ENCODE results near the gene SCN2A. TPM values are rescaled to one million over a fixed set of nuclear protein-coding genes. Genes with fewer than 3 reads are reported as not detected.

The SCN2A gene
- total RNA-seq, 1 donor from 2014 or later, result 0.16 TPM

DNA sequence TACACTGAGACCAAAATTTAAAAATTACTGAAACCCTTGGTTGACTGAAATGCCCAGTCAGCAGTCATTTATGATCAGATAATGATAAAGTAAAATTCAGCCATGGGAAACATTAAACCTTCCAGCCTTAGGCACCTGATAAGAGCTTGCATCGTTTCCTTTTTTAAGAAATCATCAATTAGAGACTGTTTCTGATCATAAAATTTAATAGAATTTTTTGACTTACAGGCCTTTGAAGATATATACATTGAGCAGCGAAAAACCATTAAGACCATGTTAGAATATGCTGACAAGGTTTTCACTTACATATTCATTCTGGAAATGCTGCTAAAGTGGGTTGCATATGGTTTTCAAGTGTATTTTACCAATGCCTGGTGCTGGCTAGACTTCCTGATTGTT, 130.7 kb downstream of the SCN2A start:
- POLR2A ChIA-PET, result no interaction called here

GRCh38 chr2:165371356-165371755, 132.1 kb downstream of the SCN2A start:
- ATAC-seq (ENCODE audit: low read depth) (no peak), DNase-seq (no peak)
- H3K4me3 Mint-ChIP-seq, result no peak overlapping the region
- no peaks in the 10 kb centered on the region for H3K27me3 Mint-ChIP-seq
- H3K27ac Mint-ChIP-seq, result no peak overlapping the region
- no peaks in the 10 kb centered on the region for H3K36me3 Mint-ChIP-seq (ENCODE audit: low read depth)
- no peaks in the 10 kb centered on the region for H3K9me3 Mint-ChIP-seq
- no peaks in the 10 kb centered on the region for H3K4me1 Mint-ChIP-seq
- ChIA-PET POLR2A (no interaction called here), CTCF (no interaction called here)
- TF ChIP-seq, protein P1, sequence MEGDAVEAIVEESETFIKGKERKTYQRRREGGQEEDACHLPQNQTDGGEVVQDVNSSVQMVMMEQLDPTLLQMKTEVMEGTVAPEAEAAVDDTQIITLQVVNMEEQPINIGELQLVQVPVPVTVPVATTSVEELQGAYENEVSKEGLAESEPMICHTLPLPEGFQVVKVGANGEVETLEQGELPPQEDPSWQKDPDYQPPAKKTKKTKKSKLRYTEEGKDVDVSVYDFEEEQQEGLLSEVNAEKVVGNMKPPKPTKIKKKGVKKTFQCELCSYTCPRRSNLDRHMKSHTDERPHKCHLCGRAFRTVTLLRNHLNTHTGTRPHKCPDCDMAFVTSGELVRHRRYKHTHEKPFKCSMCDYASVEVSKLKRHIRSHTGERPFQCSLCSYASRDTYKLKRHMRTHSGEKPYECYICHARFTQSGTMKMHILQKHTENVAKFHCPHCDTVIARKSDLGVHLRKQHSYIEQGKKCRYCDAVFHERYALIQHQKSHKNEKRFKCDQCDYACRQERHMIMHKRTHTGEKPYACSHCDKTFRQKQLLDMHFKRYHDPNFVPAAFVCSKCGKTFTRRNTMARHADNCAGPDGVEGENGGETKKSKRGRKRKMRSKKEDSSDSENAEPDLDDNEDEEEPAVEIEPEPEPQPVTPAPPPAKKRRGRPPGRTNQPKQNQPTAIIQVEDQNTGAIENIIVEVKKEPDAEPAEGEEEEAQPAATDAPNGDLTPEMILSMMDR (IDR thresholded peaks at IDR 0.05), result no peak
- intact Hi-C loops (cut with micrococcal nuclease), result no loop called here

More for the DNA sequence above, 130.7 kb downstream of the SCN2A start:
- intact Hi-C loops (cut with micrococcal nuclease), result no loop called here
- no peaks in the 10 kb centered on the region for H3K4me1 Mint-ChIP-seq
- H3K27me3 Mint-ChIP-seq, result no peaks in the 10 kb centered on the region
- TF ChIP-seq, protein P1 (IDR thresholded peaks at IDR 0.05), result no peak
- CTCF ChIA-PET, result interaction anchor here (0.7 kb wide), 1 partner anchor 601 kb away, joined by 3 read pairs; no protein-coding TSS in a partner anchor
- no peak for ATAC-seq (ENCODE audit: low read depth)
- H3K4me3 Mint-ChIP-seq, result no peak overlapping the region
- DNase-seq, result no peak
- no peaks in the 10 kb centered on the region for H3K36me3 Mint-ChIP-seq (ENCODE audit: low read depth)
- H3K27ac Mint-ChIP-seq, result no peak overlapping the region
- no peaks in the 10 kb centered on the region for H3K9me3 Mint-ChIP-seq

DNA sequence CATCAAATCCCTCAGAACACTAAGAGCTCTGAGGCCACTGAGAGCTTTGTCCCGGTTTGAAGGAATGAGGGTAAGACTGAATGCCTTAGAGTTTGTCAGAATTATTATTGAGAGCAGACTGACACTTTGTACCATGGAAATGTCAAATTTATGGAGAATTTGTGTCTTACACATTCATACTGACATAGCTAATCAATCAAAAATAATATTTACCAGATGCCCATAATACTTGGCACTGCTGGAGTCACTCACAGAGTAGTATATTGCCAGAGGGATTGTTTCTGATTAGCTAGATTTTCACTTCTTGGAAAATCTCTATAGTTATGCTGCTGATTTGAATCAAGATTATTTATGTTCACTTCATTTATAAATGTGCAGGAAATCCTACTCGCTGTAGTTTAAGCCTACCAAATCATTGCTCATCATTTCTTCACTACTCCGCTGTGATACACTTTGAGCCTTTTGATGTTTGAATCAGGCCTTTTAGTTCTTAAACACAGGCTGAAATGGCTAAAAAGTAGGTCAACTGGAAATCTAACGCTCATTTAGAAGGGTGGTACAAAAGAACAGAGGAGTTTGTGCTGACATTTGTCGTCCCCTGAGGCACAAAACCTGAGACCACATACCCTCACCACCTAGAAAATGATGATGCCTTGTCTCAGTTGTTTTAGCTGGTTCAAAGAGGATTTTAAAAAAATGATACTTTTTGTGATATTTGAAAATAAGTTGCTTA, 134.2 kb downstream of the SCN2A start:
- POLR2A ChIA-PET, result no interaction called here
- ATAC-seq (ENCODE audit: low read depth), result no peak
- TF ChIP-seq, protein P1 (IDR thresholded peaks at IDR 0.05), result no peak
- H3K36me3 Mint-ChIP-seq (ENCODE audit: low read depth), result no peaks in the 10 kb centered on the region
- no peaks in the 10 kb centered on the region for H3K4me1 Mint-ChIP-seq
- DNase-seq, result no peak
- CTCF ChIA-PET, result no interaction called here
- no peaks in the 10 kb centered on the region for H3K9me3 Mint-ChIP-seq
- H3K4me3 Mint-ChIP-seq, result no peak overlapping the region
- intact Hi-C loops (cut with micrococcal nuclease), result no loop called here
- H3K27me3 Mint-ChIP-seq, result no peaks in the 10 kb centered on the region
- H3K27ac Mint-ChIP-seq, result no peak overlapping the region

DNA sequence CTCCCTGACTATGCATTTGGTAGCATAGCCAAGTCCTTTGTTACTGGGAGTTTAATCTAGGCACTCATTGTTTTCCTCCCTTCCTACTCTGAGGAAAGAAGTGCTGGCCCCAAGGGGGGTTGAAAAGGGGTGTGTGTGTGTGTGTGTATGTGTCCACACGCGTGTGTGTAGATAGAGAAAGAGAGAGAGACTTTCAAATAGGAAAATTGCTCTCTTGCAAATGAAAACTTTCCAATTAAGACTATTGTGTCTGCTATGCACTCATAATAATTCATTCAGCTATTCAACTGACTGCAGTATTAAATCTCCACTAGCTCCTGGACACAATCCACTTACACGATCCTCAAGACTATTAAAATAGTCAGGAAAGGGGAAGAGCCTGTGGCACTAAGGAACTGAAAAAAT, 137.4 kb downstream of the SCN2A start:
- intact Hi-C loops (cut with micrococcal nuclease), result no loop called here
- Mint-ChIP-seq H3K9me3 (no peaks in the 10 kb centered on the region), H3K27ac (no peak overlapping the region), H3K27me3 (peaks cover 3% of the 10 kb centered on the region), H3K4me1 (no peaks in the 10 kb centered on the region), H3K4me3 (no peak overlapping the region), H3K36me3 (ENCODE audit: low read depth) (no peaks in the 10 kb centered on the region)
- CTCF ChIA-PET, result no interaction called here
- DNase-seq, result no peak
- TF ChIP-seq, protein P1 (IDR thresholded peaks at IDR 0.05), result no peak
- ATAC-seq (ENCODE audit: low read depth), result no peak
- POLR2A ChIA-PET, result no interaction called here

DNA sequence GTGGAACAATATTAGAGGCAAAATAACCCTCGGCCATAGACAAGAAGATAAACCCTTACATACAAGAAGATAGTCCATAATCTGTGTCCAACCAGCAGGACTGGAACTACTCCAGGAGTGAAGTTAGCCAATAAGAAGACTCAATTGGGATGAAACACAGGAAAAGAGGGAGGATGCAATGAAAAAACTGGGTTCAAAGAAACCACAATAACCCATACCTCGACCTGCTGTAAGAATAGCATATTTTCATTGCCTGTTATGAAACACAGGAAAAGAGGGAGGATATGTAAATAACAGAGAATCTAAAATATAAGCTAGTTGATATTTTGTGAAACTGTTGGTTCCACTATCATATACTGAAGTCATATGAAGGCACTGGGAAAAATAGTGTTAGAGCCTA, 143.1 kb downstream of the SCN2A start:
- Mint-ChIP-seq H3K27me3 (peaks cover 3% of the 10 kb centered on the region), H3K36me3 (ENCODE audit: low read depth) (no peaks in the 10 kb centered on the region), H3K4me1 (no peaks in the 10 kb centered on the region), H3K27ac (no peak overlapping the region), H3K9me3 (no peaks in the 10 kb centered on the region), H3K4me3 (no peak overlapping the region)
- ChIA-PET CTCF (interaction anchor here (0.6 kb wide), 1 partner anchor 593 kb away, joined by 4 read pairs; no protein-coding TSS in a partner anchor), POLR2A (no interaction called here)
- intact Hi-C loops (cut with micrococcal nuclease), result no loop called here
- no peak for DNase-seq
- ATAC-seq (ENCODE audit: low read depth), result no peak
- TF ChIP-seq, protein P1 (IDR thresholded peaks at IDR 0.05), result no peak

Data from activated B cell treated with CpG ODN at 0.5 μM for 24 hours (primary cell).